Measurements from ENCODE around the gene PREX1. TPM values are rescaled to one million over a fixed set of nuclear protein-coding genes. Genes with fewer than 3 reads are reported as not detected.
"Not testable (repeated sequence)": the region's sequence is repeated elsewhere in the genome, so short reads cannot be mapped to it uniquely, and the experiment has no call there.

PREX1 gene
- polyA plus RNA-seq, 1 experiment = 1.3 TPM

- TF ChIP-seq CTCF (IDR thresholded peaks at IDR 0.05; ENCODE audit: insufficient read depth, low read depth, low read length) = no peak
- Histone ChIP-seq H3K36me3 (ENCODE audit: control insufficient read depth, insufficient read depth, low read length) (no peaks in the 10 kb centered on the region), H3K4me3 (ENCODE audit: low read depth, low read length) (no peak overlapping the region; the same call in 1 of the 2 replicates), H3K27me3 (ENCODE audit: control insufficient read depth, insufficient read depth, low read length) (no peaks in the 10 kb centered on the region)
- DNase-seq (ENCODE audit: low read depth) = no peak
- POLR2A ChIA-PET = no interaction called here
- CTCF ChIA-PET = interaction anchor here (1.5 kb wide), 1 partner anchor 16 kb away, joined by 3 read pairs; no protein-coding TSS in a partner anchor
Observed at GRCh38 chr20:48828734-48829460, 1.1 kb upstream of the PREX1 start.

GRCh38 chr20:48826883-48827771 lies 672 bp downstream of the PREX1 start:
- no peak for DNase-seq (ENCODE audit: low read depth)
- Histone ChIP-seq H3K36me3 (ENCODE audit: control insufficient read depth, insufficient read depth, low read length) (no peaks in the 10 kb centered on the region), H3K27me3 (ENCODE audit: control insufficient read depth, insufficient read depth, low read length) (no peaks in the 10 kb centered on the region), H3K4me3 (ENCODE audit: low read depth, low read length) (peak overlapping the region; percentile 55)
- POLR2A ChIA-PET = no interaction called here
- TF ChIP-seq CTCF (IDR thresholded peaks at IDR 0.05; ENCODE audit: insufficient read depth, low read depth, low read length) = no peak
- CTCF ChIA-PET = interaction anchor here (0.7 to 1.5 kb wide), 2 partner anchors 18 to 39 kb away, joined by 3 read pairs; no protein-coding TSS in a partner anchor

- CTCF ChIA-PET = interaction anchor here (0.7 kb wide), 1 partner anchor 39 kb away, joined by 3 read pairs; no protein-coding TSS in a partner anchor
- not testable (repeated sequence) for DNase-seq (ENCODE audit: low read depth)
Observed at GRCh38 chr20:48826480-48826879, 1.3 kb downstream of the PREX1 start.

GRCh38 chr20:48826069-48826468 lies 1.7 kb downstream of the PREX1 start:
- POLR2A ChIA-PET = no interaction called here

More at GRCh38 chr20:48826480-48826879, 1.3 kb downstream of the PREX1 start:
- H3K36me3 ChIP-seq (ENCODE audit: control insufficient read depth, insufficient read depth, low read length); POLR2A ChIA-PET; H3K4me3 ChIP-seq (ENCODE audit: low read depth, low read length); H3K27me3 ChIP-seq (ENCODE audit: control insufficient read depth, insufficient read depth, low read length): not testable (repeated sequence)

GRCh38 chr20:48825566-48825920 lies 2.3 kb downstream of the PREX1 start:
- ChIA-PET POLR2A (no interaction called here), CTCF (interaction anchor here (0.7 kb wide), 1 partner anchor 58 kb away, joined by 3 read pairs; no protein-coding TSS in a partner anchor)
- DNase-seq (ENCODE audit: low read depth) = no peak
- H3K4me3 ChIP-seq (ENCODE audit: low read depth, low read length) = no peak overlapping the region
- TF ChIP-seq CTCF (IDR thresholded peaks at IDR 0.05; ENCODE audit: insufficient read depth, low read depth, low read length) = no peak
- H3K36me3 ChIP-seq (ENCODE audit: control insufficient read depth, insufficient read depth, low read length) = no peaks in the 10 kb centered on the region
- no peaks in the 10 kb centered on the region for H3K27me3 ChIP-seq (ENCODE audit: control insufficient read depth, insufficient read depth, low read length)

More at GRCh38 chr20:48826069-48826468, 1.7 kb downstream of the PREX1 start:
- no peak for TF ChIP-seq CTCF (IDR thresholded peaks at IDR 0.05; ENCODE audit: insufficient read depth, low read depth, low read length)
- Histone ChIP-seq H3K27me3 (ENCODE audit: control insufficient read depth, insufficient read depth, low read length) (no peaks in the 10 kb centered on the region), H3K4me3 (ENCODE audit: low read depth, low read length) (no peak overlapping the region), H3K36me3 (ENCODE audit: control insufficient read depth, insufficient read depth, low read length) (no peaks in the 10 kb centered on the region)
- no peak for DNase-seq (ENCODE audit: low read depth)
- CTCF ChIA-PET = interaction anchor here (0.7 kb wide), 1 partner anchor 38 kb away, joined by 3 read pairs; no protein-coding TSS in a partner anchor

Data from BJ (cell line).